ENCODE results near the gene TBC1D2B.

Gene TBC1D2B

GRCh38 chr15:78120523-78120922 lies 43.0 kb upstream of the TBC1D2B start:
- Histone ChIP-seq H3K4me3 (ENCODE audit: low read depth, low read length) (no peak overlapping the region), H3K27ac (ENCODE audit: extremely low read depth, low read depth, low read length) (no peak overlapping the region), H3K4me1 (ENCODE audit: control insufficient read depth, insufficient read depth, low read length) (0 out of 2 replicates have a peak, but pooled peaks cover 2% of the 10 kb centered on the region), H3K36me3 (ENCODE audit: control insufficient read depth in 2 of 2, insufficient read depth in 1 of 2, low read length in 2 of 2) (peaks cover 4 to 6% of the 10 kb centered on the region in 2 experiments; a peak in 2 of 3 replicates), H3K9me3 (ENCODE audit: control insufficient read depth, insufficient read depth, low read depth, low read length) (no peaks in the 10 kb centered on the region)
- CTCF ChIA-PET: interaction anchor here (0.6 to 3.8 kb wide), 7 partner anchors 8 to 161 kb away, joined by 3 to 24 read pairs (median 5); no protein-coding TSS in a partner anchor
- no peak for TF ChIP-seq ZNF239 (tag by site-specific recombination; IDR thresholded peaks at IDR 0.05)
- no peak for TF ChIP-seq SCRT2 (tag by site-specific recombination; IDR thresholded peaks at IDR 0.05)
- no peak for TF ChIP-seq ZFP41 (tag by site-specific recombination; IDR thresholded peaks at IDR 0.05; ENCODE audit: borderline replicate concordance)
- POLR2A ChIA-PET: no interaction called here

GRCh38 chr15:78112551-78112950 lies 35.0 kb upstream of the TBC1D2B start:
- Histone ChIP-seq H3K9me3 (ENCODE audit: control insufficient read depth, insufficient read depth, low read depth, low read length) (no peaks in the 10 kb centered on the region), H3K4me3 (ENCODE audit: low read depth, low read length) (no peak overlapping the region), H3K27ac (ENCODE audit: extremely low read depth, low read depth, low read length) (no peak overlapping the region), H3K36me3 (ENCODE audit: control insufficient read depth in 2 of 2, insufficient read depth in 1 of 2, low read length in 2 of 2) (no peaks in the 10 kb centered on the region; a peak in 1 of 3 replicates), H3K4me1 (ENCODE audit: control insufficient read depth, insufficient read depth, low read length) (no peaks in the 10 kb centered on the region)
- no peak for TF ChIP-seq ZNF561 (tag by site-specific recombination; IDR thresholded peaks at IDR 0.05; ENCODE audit: borderline replicate concordance)
- TF ChIP-seq ZNF26 (tag by site-specific recombination; IDR thresholded peaks at IDR 0.05): no peak
- TF ChIP-seq HOXD13 (CRISPR knock-in tag; IDR thresholded peaks at IDR 0.05; ENCODE audit: borderline replicate concordance): no peak
- no peak for TF ChIP-seq YY1 (tag by site-specific recombination; IDR thresholded peaks at IDR 0.05)
- no peak for TF ChIP-seq ZNF148 (tag by site-specific recombination; IDR thresholded peaks at IDR 0.05; ENCODE audit: borderline replicate concordance)
- ChIA-PET CTCF (interaction anchor here (0.6 to 11.3 kb wide), 39 partner anchors 9 to 508 kb away, joined by 3 to 206 read pairs (median 4); partner anchors contain the start of genes CHRNA3 and IDH3A), POLR2A (no interaction called here)

GRCh38 chr15:78111788-78112187 lies 34.3 kb upstream of the TBC1D2B start:
- no peak for TF ChIP-seq IKZF3 (tag by site-specific recombination; IDR thresholded peaks at IDR 0.05)
- TF ChIP-seq ZNF549 (tag by site-specific recombination; IDR thresholded peaks at IDR 0.05): no peak
- TF ChIP-seq BCL6B (tag by site-specific recombination; IDR thresholded peaks at IDR 0.05): no peak
- no peak for TF ChIP-seq ZNF423 (tag by site-specific recombination; IDR thresholded peaks at IDR 0.05)
- no peak for TF ChIP-seq BCL11B (tag by site-specific recombination; IDR thresholded peaks at IDR 0.05; ENCODE audit: low read depth)
- TF ChIP-seq ZNF274 (IDR thresholded peaks at IDR 0.05; ENCODE audit: low read length): no peak
- no peak for TF ChIP-seq ZNF274 (tag by site-specific recombination; IDR thresholded peaks at IDR 0.05; ENCODE audit: borderline replicate concordance)
- no peak for TF ChIP-seq ZNF302 (tag by site-specific recombination; IDR thresholded peaks at IDR 0.05; ENCODE audit: low read depth)
- no peak for TF ChIP-seq KLF9 (tag by site-specific recombination; IDR thresholded peaks at IDR 0.05; ENCODE audit: low read depth)
- TF ChIP-seq ZNF704 (tag by site-specific recombination; IDR thresholded peaks at IDR 0.05): no peak
- no peak for TF ChIP-seq ZNF362 (tag by site-specific recombination; IDR thresholded peaks at IDR 0.05)
- TF ChIP-seq ZNF777 (tag by site-specific recombination; IDR thresholded peaks at IDR 0.05; ENCODE audit: borderline replicate concordance): no peak
- no peak for TF ChIP-seq ZNF280C (tag by site-specific recombination; IDR thresholded peaks at IDR 0.05)
- no peak for TF ChIP-seq ZNF24 (tag by site-specific recombination; IDR thresholded peaks at IDR 0.05)
- Histone ChIP-seq H3K9me3 (ENCODE audit: control insufficient read depth, insufficient read depth, low read depth, low read length) (no peaks in the 10 kb centered on the region), H3K27ac (ENCODE audit: extremely low read depth, low read depth, low read length) (no peak overlapping the region), H3K4me3 (ENCODE audit: low read depth, low read length) (no peak overlapping the region), H3K4me1 (ENCODE audit: control insufficient read depth, insufficient read depth, low read length) (no peaks in the 10 kb centered on the region), H3K36me3 (ENCODE audit: control insufficient read depth in 2 of 2, insufficient read depth in 1 of 2, low read length in 2 of 2) (peaks cover 0 to 3% of the 10 kb centered on the region in 2 experiments; a peak in 2 of 3 replicates)
- POLR2A ChIA-PET: interaction anchor here (0.5 kb wide), 1 partner anchor 87 kb away, joined by 12 read pairs; no protein-coding TSS in a partner anchor
- CTCF ChIA-PET: interaction anchor here (0.6 to 11.3 kb wide), 22 partner anchors 8 to 509 kb away, joined by 3 to 206 read pairs (median 5); partner anchors contain the start of gene CHRNA3

All from HEK293 (cell line).